Stimulated activated CD4-positive, alpha-beta T cell treated with anti-CD3 and anti-CD28 coated beads, TNF-alpha, amount 100 ng/mL, for 24 hours (primary cell): Measurements from ENCODE around the gene SMS.
A peak's percentile ranks its signal among the peaks of the same experiment; 100 is the strongest.

Experiments
- DNase-seq, 3 experiments: peaks; one replicate each; pipeline ENCODE4 v3.0.0-alpha.2; 2020; ENCODE audit warnings: low read depth in 3 of 3

Gene SMS

GRCh38 chrX:21940356-21940829 lies at the start of gene SMS:
SMS (plus strand) TSS chrX:21940709; CDS start chrX:21940825, 116 bp downstream.
- DNase-seq = peak; percentile 10 to 67 (median 36)

GRCh38 chrX:21905313-21905712 lies 35.2 kb upstream of the SMS start:
- DNase-seq = no peak

DNA sequence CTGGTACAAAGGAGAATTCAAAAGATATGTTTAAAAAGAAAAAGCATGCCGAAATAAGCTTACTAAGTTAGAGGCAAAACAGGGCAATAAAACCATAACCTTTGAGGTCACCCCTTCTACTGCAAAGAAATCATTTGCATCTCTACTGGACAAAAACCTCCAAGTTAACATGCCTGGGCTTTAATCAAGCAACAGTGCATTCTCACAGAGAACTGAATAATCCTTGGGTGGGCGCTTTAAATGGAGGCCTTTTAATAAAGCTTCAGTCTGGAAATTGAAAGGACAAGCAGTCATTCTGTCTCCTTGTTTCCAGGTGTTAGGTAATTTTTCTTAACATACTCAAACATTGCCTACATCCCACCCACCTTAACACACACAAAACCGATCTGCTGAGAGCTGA lies 34.6 kb upstream of the SMS start:
- no peak for DNase-seq

DNA sequence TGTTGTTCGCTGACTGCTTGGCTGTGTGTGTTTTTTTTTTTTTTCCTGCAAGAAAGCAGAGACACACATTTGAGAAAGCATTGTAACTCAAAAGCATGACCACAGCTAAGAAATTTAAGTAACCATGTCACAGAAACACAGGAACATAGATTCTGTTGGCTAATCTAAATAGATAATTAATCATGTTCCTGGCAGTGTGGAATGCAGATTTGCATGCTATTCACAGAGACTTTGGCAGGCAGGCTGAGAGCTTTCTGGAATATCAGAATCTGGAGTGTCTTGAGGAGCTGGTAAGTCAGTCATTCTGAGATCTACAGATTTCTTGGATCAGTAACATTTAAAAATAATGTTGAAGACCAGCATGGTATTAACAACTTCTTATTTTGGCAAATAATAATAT lies 33.2 kb upstream of the SMS start:
- no peak for DNase-seq

DNA sequence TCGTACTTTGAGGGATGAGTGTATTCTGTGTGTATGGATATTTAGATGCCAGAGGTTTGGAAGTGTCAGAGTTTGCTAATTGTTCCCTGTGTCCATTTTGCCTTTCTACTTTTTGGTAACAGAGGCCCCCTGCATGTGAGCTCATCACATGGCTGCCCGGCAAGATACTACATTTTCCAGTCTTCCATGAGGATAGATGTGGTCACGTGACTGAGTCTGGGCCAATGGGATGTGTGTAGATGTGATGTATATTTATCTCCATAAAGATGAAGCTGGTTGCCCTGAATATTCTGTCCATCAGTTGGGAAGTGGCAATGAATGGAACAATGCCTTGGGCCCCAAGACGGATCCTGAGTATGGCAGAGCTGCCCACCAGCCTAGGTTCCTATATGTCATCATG lies 29.0 kb upstream of the SMS start:
- DNase-seq = no peak

GRCh38 chrX:21912220-21912619 lies 28.3 kb upstream of the SMS start:
- no peak for DNase-seq

DNA sequence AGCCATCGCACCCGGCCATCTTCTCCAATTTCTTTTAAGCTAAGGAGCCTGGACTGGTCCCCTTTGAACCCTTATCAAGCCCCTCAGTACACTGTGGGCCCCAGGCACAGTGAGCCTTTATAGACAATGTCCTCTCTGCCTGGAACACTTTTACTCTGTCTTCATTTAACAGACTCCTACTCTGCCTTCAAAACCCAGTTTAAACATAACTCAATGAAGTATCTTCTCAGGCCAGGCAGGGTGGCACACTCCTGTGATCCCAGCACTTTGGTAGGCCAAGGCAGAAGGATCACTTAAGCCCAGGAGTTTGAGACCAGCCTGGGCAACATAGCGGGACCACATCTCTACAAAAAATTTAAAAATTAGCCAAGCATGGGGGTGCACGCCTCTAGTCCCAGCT lies 27.5 kb upstream of the SMS start:
- DNase-seq = no peak

DNA sequence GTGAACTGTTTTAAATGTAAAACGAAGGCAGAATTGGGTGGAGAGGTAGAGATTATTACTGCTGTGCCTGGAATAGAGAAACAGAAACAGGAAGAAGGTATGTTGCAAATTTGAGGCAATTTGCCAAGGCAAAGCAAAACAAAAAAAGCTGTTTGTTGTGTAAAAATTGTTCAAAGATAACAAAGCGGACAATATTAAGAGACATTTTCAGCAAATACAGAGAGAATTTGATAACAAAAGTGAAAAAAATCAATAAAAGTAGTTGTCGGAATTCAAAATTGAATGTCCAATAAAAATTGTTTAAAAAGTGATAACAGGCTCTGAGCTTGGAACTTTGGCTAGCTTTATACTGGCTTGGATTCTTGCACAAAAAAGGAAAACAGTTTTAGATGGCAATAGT lies 14.4 kb upstream of the SMS start:
- no peak for DNase-seq

GRCh38 chrX:21926527-21927278 lies 13.8 kb upstream of the SMS start:
- DNase-seq = no peak

DNA sequence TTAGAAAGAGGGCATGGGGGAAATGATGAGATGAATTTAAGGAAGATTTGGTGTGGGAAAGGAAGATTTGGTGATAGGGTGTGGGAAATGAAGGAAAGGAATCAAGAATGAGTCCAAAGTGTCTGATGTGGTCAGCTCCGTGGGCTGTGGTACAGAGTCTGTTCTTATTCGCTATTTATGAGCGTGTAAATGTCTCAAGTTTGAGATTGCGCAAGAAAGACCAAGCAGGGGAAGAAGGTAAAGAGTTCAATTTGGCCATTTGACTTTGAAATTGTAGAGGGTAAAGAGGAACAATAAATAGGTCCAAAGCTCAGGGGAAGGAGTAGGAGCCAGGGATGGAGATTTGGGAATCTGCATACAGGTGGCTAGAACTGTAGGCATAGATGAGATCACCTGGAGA lies 11.3 kb upstream of the SMS start:
- no peak for DNase-seq

- DNase-seq = no peak
These were observed 9.5 kb upstream of the SMS start for GRCh38 chrX:21930986-21931385.

GRCh38 chrX:21932292-21933002 lies 8.1 kb upstream of the SMS start:
- DNase-seq = no peak

GRCh38 chrX:21933077-21933476 lies 7.4 kb upstream of the SMS start:
- no peak for DNase-seq

DNA sequence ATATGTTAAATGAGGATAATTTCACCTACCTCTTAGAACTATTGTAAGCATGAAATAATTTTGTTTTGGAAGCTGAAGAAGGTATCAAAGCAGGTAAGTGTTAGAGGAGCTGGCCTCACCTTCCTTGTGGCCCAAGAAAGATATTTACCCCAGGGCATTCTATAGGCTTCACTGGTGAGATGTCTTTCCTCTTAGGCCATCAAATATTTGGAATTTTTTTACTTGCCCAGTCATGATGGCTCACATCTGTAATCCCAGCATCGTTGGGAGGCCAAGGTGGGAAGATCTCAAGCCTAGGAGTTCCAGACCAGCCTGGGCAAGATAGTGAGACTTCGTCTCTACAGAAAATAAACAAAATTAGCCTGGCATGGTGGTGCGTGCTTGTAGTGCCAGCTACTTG lies 6.1 kb upstream of the SMS start:
- DNase-seq = no peak

GRCh38 chrX:21939906-21940305 lies 603 bp upstream of the SMS start:
- no peak for DNase-seq

- no peak for DNase-seq
These were observed 3.1 kb downstream of the SMS start for GRCh38 chrX:21943460-21944135.

DNA sequence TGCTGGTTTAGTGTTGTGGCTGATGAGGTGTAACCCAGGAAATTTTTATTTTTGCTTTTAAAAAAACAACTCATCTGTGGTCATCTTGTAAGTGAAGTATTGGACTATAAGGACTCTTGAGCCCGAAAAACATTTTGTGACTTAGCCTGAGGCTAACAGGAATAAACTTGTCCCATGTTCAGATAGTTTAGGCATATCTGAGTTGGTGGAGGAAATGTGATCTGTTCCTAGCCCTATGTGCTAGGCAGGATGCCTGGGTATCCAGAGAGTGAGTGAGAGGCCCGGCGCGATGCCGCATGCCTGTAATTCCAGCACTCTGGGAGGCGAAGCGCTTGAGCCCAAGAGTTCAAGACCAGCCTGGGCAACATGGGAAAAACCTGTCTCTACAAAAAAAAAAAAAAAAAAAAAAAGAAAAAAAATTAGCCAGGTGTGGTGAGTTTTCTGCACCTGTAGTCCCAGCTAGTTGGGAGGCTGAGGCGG lies 3.7 kb downstream of the SMS start:
- no peak for DNase-seq

DNA sequence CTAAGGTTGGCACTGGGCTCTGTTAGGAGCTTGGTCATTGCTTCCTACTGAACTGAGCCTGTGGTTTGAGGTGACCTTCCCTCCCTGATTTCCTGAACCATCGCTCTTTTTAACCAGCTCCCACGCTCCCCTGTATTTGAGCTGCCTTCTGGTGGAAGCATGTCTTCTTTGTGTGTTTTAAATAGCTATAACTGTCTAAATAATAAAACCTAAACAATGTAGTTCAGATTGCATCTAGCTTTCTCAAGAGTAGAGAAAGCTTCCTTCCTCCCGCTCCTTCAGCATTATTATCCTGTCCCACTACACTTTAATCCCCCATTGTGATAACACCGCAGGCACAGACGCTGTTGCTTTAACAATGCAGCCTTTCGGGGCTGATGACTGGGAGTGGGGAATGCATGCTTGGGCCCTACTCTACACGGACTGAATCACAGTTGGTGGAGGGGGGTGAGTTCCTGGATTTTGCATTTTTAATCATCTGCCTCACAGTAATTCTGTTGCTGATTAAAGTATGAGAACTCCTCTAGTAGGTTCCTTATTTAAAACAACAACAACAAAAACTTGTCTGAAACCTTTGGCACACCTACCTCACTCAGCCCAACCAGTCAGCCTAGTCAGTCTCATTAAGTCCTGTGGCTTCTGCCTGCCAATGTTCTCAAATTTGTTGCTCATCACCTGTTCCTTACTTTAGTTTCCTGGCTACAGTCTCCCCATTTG lies 6.6 kb downstream of the SMS start:
- DNase-seq = no peak

- DNase-seq = no peak
These were observed 7.2 kb downstream of the SMS start for GRCh38 chrX:21947671-21948070.

GRCh38 chrX:21948897-21949578 lies 8.5 kb downstream of the SMS start:
- DNase-seq = no peak

GRCh38 chrX:21949689-21950088 lies 9.2 kb downstream of the SMS start:
- DNase-seq = no peak
